SK-N-SH (cell line): ENCODE measurements around the gene NUTM2B.
"Not testable (repeated sequence)": the region's sequence is repeated elsewhere in the genome, so short reads cannot be mapped to it uniquely, and the experiment has no call there.

Experiments used
- CTCF ChIP-seq: fragments of 200-600 bp; sonication (generic); IDR thresholded peaks from 2 replicates; pipeline ENCODE4 v1.6.1; 2017; ENCODE audit warnings: antibody characterized with exemption, mild to moderate bottlenecking, moderate library complexity
- FOXJ3 ChIP-seq: sonication (generic); formaldehyde crosslinking; IDR thresholded peaks from 2 replicates; pipeline ENCODE4 v1.5.1; 2020; ENCODE audit warnings: mild to moderate bottlenecking, missing genetic modification reagents
- MAX ChIP-seq: IDR thresholded peaks from 2 replicates; pipeline ENCODE4 v1.4.0; 2012; ENCODE audit warnings: low read depth
- RAD21 ChIP-seq: IDR thresholded peaks from 2 replicates; pipeline ENCODE4 v1.6.1; 2012; ENCODE audit warnings: mild to moderate bottlenecking, low read length
- RCOR1 ChIP-seq: fragments of 150-350 bp; IDR thresholded peaks from 2 replicates; pipeline ENCODE4 v1.6.1; 2017; ENCODE audit warnings: antibody characterized with exemption, low read length
- TAF1 ChIP-seq: IDR thresholded peaks from 2 replicates; pipeline ENCODE4 v1.6.1; 2012; ENCODE audit warnings: low read depth, mild to moderate bottlenecking, low read length, moderate library complexity, borderline replicate concordance

GRCh38 chr10:79674878-79675277, 28.1 kb upstream of the NUTM2B start:
- not testable (repeated sequence) for TF ChIP-seq RAD21; CTCF; MAX; FOXJ3 (CRISPR knock-in tag); RCOR1; TAF1
